SHP77 treated with DMSO at 0.1 percent for 48 hours (cell line): ENCODE results near the gene MBNL1.
"Not testable (repeated sequence)": the region's sequence is repeated elsewhere in the genome, so short reads cannot be mapped to it uniquely, and the experiment has no call there.

Experiments used
- DNase-seq: peaks from one replicate; lab custom pipeline; 2025; lab: John Stamatoyannopoulos, UW

MBNL1 gene

GRCh38 chr3:152350139-152350538 is 81.4 kb downstream of the MBNL1 start:
- no peak for DNase-seq

- no peak for DNase-seq
These were observed 82.0 kb downstream of the MBNL1 start for GRCh38 chr3:152350776-152351175.

DNA sequence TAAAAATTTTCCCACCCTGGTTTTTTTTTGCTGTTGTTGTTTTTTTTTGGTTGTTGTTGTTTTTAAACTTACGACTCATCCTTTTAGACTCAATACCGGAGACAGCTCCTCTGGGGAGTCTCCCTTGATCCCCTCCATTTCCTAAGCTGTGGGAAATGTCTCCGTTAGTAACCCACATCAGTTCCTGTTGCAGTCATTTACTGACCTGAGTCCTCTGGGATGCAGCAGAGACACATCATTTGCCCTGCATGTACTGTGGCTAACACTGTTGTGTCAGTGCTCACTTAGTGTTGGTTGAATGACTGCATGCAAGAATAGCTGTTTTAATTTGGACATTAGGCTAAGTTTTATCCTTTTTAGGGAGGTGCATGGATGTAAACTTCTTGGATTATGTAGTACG is 83.8 kb downstream of the MBNL1 start:
- DNase-seq: no peak

GRCh38 chr3:152353578-152353977 is 84.8 kb downstream of the MBNL1 start:
- no peak for DNase-seq

- no peak for DNase-seq
These were observed 87.3 kb downstream of the MBNL1 start for GRCh38 chr3:152355744-152356665.

DNA sequence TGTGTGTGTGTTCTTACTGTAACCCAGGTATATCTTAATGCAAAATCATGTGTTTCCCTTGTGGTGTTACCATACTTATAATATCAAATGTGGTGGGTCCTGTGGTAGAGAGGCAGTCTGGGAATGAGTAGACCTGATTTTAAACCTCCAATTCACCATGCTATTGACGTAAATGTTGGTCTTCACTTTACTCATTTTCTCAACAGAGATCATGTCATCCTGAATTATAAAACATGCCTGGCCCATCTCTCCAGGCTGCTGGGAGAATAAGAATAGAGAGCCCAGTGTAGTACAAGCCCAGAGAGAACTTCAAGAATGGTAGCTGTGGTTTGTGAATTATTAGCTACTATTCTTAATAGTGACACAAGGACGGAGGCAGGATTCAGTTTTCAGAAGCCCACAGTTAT is 88.1 kb downstream of the MBNL1 start:
- no peak for DNase-seq

- DNase-seq: no peak
These were observed 88.9 kb downstream of the MBNL1 start for GRCh38 chr3:152357587-152357986.

DNA sequence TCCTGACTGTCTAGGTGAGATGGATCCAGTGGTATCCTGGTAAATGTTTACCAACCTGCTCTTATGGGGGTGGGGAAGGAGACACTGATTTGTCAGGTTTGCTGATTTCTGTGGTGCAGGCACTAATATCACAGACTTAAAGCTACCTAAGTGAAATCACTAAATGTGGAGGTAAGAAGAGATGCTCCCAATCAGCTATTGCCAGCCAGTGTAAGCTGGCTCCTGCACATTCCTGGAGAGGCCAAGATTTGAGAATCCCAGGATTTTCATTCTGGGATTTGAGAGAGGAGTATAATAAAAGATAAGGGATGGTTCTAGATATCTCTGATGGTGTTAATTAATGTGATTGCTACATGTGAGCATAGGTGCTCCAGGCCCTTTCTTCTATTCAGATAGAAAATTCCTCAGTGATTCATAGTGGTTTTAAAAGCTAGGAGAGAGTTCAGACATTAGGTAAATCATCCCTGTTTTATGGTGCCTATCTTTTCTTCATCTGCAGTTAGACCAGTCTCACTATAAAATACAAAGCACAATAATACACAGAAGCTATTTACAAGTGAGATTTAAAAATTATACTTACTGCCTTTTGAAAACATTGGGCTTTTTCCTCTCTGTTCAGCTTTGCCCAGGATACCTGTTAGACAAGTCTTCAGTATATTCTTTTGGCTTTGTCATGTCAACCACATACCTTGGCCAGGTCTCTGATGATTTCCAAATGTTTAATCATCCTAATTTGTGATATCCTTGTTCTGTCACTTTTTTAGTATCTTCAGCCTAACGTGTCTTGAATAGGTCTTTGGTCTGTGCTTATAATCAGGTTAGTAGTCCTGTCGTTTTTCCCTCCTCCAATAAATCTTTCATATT is 90.9 kb downstream of the MBNL1 start:
- DNase-seq: no peak

DNA sequence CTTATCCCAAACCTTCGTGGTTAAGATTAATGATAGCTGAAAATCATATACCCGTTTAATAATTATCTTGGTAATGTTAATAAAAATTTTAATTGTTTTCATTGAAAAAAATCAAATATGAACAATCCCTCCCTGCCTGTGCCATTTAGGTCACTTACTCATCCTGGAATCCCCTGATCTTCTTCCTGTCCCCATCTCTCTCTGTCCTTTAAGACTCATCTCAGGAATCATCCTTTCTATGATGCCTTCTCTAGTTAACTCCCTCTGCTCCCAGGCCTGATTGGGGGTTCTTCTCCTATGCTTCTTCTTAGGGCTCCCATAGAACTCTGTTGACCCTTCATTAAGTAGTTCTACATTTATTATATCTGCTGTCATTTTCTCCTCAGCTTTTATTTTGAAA is 91.6 kb downstream of the MBNL1 start:
- DNase-seq: no peak

DNA sequence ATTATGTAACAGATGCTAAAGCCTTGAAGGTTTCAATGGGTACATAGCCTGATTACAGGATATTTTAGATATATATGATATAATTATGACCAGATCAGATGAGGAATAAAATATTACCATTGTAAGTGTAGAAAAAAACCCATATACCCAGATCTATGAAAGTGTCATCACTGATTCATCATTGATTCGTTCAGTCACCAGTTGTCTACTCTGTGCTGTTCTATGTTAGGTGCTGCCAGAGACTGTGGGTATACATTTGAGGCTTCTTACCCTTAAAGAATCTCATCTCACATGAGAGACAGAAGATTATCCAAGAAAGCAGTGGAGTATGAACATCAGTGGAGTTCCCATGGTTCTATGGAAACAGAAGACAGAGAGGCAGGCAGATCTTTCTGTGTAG is 92.2 kb downstream of the MBNL1 start:
- no peak for DNase-seq

GRCh38 chr3:152362086-152362485 is 93.4 kb downstream of the MBNL1 start:
- DNase-seq: no peak

GRCh38 chr3:152364237-152364636 is 95.5 kb downstream of the MBNL1 start:
- DNase-seq: no peak

DNA sequence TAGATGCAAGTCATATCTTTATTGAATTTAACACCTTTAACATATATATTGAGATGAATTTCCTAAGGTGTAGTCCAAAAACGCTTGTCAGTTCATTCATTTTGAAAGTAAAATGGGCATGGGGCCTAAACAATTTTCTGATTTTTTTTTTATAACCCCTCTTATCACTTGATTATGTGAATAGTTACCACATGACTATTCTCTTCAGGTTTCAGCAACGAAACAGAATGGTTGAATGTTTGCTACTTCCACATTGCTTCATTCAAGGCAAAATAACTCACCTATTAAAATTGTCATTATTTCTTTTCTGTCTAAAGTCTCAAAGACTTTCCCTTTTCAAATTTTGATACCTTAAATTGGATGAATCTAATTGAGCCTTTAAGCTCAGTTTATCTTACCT is 96.4 kb downstream of the MBNL1 start:
- DNase-seq: no peak

GRCh38 chr3:152365766-152366593 is 97.3 kb downstream of the MBNL1 start:
- DNase-seq: no peak

GRCh38 chr3:152367192-152367591 is 98.5 kb downstream of the MBNL1 start:
- DNase-seq: not testable (repeated sequence)

- not testable (repeated sequence) for DNase-seq
These were observed 103.9 kb downstream of the MBNL1 start for GRCh38 chr3:152372633-152373032.

- no peak for DNase-seq
These were observed 104.7 kb downstream of the MBNL1 start for GRCh38 chr3:152373379-152373778.

DNA sequence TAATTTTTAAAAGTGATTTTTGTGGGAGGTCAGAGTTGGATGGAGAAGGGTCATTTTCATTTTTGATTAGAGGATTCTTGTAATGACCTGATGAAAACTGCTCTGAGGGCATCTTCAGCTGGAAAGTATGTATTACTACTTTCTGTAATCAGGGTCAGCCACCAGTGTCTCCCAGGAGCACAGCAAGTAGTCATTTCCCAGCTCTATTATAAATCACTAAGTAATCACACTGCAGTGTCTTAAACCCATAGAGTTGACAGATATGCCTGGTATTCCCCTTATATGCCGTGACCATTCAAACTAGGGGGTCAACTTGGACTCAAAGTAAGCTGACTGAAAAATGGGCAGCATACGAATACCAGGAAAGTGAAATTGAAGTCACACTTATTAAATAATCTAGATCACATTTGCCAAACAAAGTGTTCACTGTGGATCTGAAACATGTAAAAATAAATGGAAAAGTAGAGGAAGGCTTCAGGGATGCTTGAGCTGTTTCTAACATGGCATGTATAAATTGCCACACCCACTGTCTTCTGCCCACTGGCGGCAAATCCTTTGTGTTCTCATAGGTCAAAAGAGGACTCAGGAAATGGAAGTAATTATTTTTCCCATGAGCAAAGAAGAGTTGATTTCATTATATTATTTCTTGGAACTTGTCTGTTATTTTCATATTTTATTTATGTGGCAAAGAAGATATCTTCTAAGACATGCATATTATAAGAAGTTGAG is 105.7 kb downstream of the MBNL1 start:
- DNase-seq: no peak

DNA sequence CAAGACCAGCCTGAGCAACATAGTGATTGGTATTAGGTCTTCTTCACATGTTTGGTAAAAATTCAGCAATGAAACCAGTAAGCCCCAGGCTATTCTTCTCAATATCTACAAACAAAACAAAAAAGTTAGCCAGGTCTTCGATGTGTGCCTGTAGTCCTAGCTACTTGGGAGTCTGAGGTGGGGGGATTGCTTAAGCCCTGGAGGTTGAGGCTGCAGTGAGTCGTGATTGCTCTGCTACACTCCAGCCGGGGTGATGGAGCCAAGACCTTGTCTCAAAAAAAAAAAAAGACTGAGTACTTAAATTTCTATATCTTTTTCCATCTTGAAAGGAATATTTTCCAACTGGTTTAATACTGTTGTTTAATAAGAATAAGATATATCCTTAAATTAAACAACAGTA is 106.8 kb downstream of the MBNL1 start:
- no peak for DNase-seq

DNA sequence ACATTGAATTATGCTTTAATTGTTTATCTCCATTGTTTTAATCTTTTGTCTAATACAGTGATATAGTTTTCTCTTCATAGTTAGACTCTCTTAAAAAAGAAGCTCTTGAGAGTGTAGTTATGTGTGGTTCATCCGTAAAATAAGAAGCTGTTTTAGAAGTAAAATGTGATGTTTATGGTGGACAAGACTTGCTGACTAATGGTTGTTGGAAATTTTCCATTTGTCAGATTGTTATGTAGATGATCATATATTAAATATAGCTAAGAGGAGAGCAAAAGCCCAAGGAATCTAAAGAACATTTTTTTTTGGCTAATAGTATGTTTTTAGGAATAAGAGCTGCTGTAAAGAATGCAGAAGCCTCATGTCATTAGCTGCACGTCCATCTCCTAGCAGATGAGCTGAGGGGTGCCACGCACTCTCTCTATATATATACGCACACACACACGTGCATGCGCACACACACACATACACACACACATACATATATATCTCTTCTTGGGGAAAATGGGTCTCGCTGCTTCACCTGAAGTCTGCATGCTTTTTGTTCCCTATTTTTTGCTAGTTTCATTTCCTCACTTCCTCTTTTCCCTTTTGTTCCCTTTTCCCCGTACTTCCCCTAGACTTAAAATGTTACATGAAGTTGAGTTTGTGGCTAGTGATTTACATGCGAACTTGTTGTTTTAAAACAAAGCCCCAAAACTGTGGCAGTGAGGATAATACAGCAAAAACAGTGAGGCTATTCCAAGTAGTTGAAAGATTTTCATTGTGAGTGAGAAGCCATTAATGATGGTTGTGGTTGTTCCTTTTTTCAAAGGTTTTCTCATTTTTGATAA is 107.8 kb downstream of the MBNL1 start:
- DNase-seq: no peak

DNA sequence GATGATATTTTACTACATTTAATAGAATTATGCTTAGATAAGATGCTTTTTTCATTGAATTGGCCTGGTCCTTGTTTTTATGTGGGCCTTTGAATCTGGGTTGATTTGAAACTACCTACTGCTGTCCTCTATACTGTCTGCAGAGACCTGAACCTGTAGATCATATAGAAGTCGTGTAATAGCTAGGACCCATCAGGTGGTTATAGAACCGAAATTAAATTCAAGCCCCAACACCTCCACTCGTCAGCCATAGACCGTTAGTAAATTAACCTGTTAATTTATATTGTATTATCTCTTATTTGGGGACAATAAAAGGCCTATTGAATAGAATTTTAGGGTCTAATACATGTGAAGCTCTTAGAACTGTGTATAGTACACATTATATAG is 108.4 kb downstream of the MBNL1 start:
- DNase-seq: no peak
